Measurements from ENCODE around the gene SYNJ1.

DNA sequence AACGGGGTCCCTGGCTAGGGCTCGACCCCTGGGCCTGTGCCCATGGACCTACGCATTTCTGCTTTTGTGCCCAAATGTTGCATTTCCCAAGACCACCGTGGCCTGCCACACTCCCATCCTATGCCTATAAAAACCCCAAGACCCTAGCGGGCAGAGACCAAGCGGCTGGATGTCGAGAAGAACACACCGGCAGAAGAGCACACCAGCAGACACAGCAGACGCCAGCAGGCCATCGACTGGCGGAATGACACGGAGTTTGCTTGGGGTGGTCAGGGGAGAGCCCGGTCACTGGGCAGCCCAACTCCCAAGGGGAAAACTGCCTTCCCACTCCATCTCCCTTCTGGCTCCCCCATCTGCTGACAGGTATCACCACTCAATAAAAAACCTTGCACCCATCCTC is 146.9 kb downstream of the SYNJ1 start:
- TF ChIP-seq CTCF (IDR thresholded peaks at IDR 0.05) (no peak), EZH2 (IDR thresholded peaks at IDR 0.05) (no peak), EZH2phosphoT487 (IDR thresholded peaks at IDR 0.05) (no peak)

Measured in neural progenitor cell (in vitro differentiated cells).